ENCODE measurements around the gene SCLT1. TPM values are rescaled to one million over a fixed set of nuclear protein-coding genes. Genes with fewer than 3 reads are reported as not detected.

The SCLT1 gene
- total and polyA plus RNA-seq, 2 of the 13 experiments (the other 11 are each of a cell fraction or from before 2014, with no cell fraction given): 1.5 to 8.7 TPM

- TF ChIP-seq, protein P1, sequence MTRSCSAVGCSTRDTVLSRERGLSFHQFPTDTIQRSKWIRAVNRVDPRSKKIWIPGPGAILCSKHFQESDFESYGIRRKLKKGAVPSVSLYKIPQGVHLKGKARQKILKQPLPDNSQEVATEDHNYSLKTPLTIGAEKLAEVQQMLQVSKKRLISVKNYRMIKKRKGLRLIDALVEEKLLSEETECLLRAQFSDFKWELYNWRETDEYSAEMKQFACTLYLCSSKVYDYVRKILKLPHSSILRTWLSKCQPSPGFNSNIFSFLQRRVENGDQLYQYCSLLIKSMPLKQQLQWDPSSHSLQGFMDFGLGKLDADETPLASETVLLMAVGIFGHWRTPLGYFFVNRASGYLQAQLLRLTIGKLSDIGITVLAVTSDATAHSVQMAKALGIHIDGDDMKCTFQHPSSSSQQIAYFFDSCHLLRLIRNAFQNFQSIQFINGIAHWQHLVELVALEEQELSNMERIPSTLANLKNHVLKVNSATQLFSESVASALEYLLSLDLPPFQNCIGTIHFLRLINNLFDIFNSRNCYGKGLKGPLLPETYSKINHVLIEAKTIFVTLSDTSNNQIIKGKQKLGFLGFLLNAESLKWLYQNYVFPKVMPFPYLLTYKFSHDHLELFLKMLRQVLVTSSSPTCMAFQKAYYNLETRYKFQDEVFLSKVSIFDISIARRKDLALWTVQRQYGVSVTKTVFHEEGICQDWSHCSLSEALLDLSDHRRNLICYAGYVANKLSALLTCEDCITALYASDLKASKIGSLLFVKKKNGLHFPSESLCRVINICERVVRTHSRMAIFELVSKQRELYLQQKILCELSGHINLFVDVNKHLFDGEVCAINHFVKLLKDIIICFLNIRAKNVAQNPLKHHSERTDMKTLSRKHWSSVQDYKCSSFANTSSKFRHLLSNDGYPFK (CRISPR knock-in tag; IDR thresholded peaks at IDR 0.05; ENCODE audit: borderline replicate concordance): peak; percentile 71; the same call in 1 of the 2 replicates
- TF ChIP-seq, protein P2, sequence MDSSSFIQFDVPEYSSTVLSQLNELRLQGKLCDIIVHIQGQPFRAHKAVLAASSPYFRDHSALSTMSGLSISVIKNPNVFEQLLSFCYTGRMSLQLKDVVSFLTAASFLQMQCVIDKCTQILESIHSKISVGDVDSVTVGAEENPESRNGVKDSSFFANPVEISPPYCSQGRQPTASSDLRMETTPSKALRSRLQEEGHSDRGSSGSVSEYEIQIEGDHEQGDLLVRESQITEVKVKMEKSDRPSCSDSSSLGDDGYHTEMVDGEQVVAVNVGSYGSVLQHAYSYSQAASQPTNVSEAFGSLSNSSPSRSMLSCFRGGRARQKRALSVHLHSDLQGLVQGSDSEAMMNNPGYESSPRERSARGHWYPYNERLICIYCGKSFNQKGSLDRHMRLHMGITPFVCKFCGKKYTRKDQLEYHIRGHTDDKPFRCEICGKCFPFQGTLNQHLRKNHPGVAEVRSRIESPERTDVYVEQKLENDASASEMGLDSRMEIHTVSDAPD (CRISPR knock-in tag; IDR thresholded peaks at IDR 0.05): peak; percentile 72
- TF ChIP-seq MEIS2 (CRISPR knock-in tag; IDR thresholded peaks at IDR 0.05) (no peak), ZNF317 (CRISPR knock-in tag; IDR thresholded peaks at IDR 0.05) (peak; percentile 55; the same call in 1 of the 2 replicates), ZNF879 (CRISPR knock-in tag; IDR thresholded peaks at IDR 0.05) (no peak), SNAI1 (CRISPR knock-in tag; IDR thresholded peaks at IDR 0.05; ENCODE audit: borderline replicate concordance) (0 out of 2 replicates have a peak, but pooled peaks have one; percentile 53), ZNF510 (CRISPR knock-in tag; IDR thresholded peaks at IDR 0.05; ENCODE audit: low read depth) (0 out of 2 replicates have a peak, but pooled peaks have one; percentile 52), RBM22 (optimal IDR thresholded peaks at IDR 0.05; ENCODE audit: low read length) (no peak), ZNF790 (CRISPR knock-in tag; IDR thresholded peaks at IDR 0.05; ENCODE audit: borderline replicate concordance) (no peak), ZEB1 (IDR thresholded peaks at IDR 0.05; ENCODE audit: insufficient replicate concordance, low read depth) (no peak), ZNF629 (CRISPR knock-in tag; conservative IDR thresholded peaks at IDR 0.05) (no peak), TP53 (CRISPR knock-in tag; conservative IDR thresholded peaks at IDR 0.05) (0 out of 2 replicates have a peak, but pooled peaks have one; percentile 51), SP4 (CRISPR knock-in tag; IDR thresholded peaks at IDR 0.05) (peak; percentile 51), PTBP1 (IDR thresholded peaks at IDR 0.05; ENCODE audit: low read depth, low read length, poor library complexity, severe bottlenecking) (peak; percentile 42), HNRNPH1 (optimal IDR thresholded peaks at IDR 0.05; ENCODE audit: low read depth, low read length) (no peak), EED (CRISPR knock-in tag; IDR thresholded peaks at IDR 0.05) (no peak), FOXC1 (CRISPR knock-in tag; IDR thresholded peaks at IDR 0.05; ENCODE audit: borderline replicate concordance) (peak; percentile 75; the same call in 1 of the 2 replicates)
- TF ChIP-seq, protein P3, sequence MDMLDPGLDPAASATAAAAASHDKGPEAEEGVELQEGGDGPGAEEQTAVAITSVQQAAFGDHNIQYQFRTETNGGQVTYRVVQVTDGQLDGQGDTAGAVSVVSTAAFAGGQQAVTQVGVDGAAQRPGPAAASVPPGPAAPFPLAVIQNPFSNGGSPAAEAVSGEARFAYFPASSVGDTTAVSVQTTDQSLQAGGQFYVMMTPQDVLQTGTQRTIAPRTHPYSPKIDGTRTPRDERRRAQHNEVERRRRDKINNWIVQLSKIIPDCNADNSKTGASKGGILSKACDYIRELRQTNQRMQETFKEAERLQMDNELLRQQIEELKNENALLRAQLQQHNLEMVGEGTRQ (IDR thresholded peaks at IDR 0.05; ENCODE audit: low read depth, low read length): no peak
- TF ChIP-seq, protein P3 (CRISPR knock-in tag; IDR thresholded peaks at IDR 0.05; ENCODE audit: borderline replicate concordance): no peak
- TF ChIP-seq, protein P4, sequence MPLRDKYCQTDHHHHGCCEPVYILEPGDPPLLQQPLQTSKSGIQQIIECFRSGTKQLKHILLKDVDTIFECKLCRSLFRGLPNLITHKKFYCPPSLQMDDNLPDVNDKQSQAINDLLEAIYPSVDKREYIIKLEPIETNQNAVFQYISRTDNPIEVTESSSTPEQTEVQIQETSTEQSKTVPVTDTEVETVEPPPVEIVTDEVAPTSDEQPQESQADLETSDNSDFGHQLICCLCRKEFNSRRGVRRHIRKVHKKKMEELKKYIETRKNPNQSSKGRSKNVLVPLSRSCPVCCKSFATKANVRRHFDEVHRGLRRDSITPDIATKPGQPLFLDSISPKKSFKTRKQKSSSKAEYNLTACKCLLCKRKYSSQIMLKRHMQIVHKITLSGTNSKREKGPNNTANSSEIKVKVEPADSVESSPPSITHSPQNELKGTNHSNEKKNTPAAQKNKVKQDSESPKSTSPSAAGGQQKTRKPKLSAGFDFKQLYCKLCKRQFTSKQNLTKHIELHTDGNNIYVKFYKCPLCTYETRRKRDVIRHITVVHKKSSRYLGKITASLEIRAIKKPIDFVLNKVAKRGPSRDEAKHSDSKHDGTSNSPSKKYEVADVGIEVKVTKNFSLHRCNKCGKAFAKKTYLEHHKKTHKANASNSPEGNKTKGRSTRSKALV (CRISPR knock-in tag; IDR thresholded peaks at IDR 0.05): peak; percentile 31; the same call in 1 of the 2 replicates
Observed at GRCh38 chr4:129093191-129093920, at the start of gene SCLT1 (continued).

Measured in HepG2 (cell line).